H1 (cell line): ENCODE measurements around the gene CAMK2N2. TPM values are rescaled to one million over a fixed set of nuclear protein-coding genes. Genes with fewer than 3 reads are reported as not detected.

ENCODE experiments used
- CTCF ChIA-PET: fragments of 300-600 bp; sonication (Branson Sonifier 250); formaldehyde crosslinking; loops from one replicate; lab custom pipeline; 2021; ENCODE audit not compliant: partially characterized antibody; lab: Charles Lee
- POLR2A ChIA-PET: fragments of 300-600 bp; sonication (Branson Sonifier 250); formaldehyde crosslinking; loops from one replicate; lab custom pipeline; 2021; ENCODE audit warnings: inconsistent platforms; ENCODE audit not compliant: partially characterized antibody; lab: Charles Lee
- DNase-seq, 2 experiments: peaks; one replicate each; pipeline versions ENCODE4 v3.0.0 to v3.0.0-alpha.2; 2010 to 2022; ENCODE audit warnings: low spot score in 2 of 2, low read depth in 1 of 2, mixed read lengths in 1 of 2
- FAIRE-seq: peaks from 2 replicates; lab custom pipeline; 2011; peaks lifted over from hg19 to GRCh38; lab: Jason Lieb, UNC
- H2AFZ ChIP-seq: 2 replicates; pipeline ENCODE4 v1.8.1; 2012; ENCODE audit warnings: low read length, inconsistent platforms
- H2AK5ac ChIP-seq: 2 replicates; pipeline ENCODE4 v1.6.1; 2013; ENCODE audit warnings: low read depth, low read length
- H2BK120ac ChIP-seq: replicated peaks from 2 replicates; pipeline ENCODE3; 2013; ENCODE audit warnings: low read depth, low read length, inconsistent platforms
- H2BK12ac ChIP-seq: 2 replicates; pipeline ENCODE4 v1.6.1; 2013; ENCODE audit warnings: low read depth, low read length
- H2BK15ac ChIP-seq: 2 replicates; pipeline ENCODE4 v1.6.1; 2013; ENCODE audit warnings: low read length
- H2BK20ac ChIP-seq: 2 replicates; pipeline ENCODE4 v1.6.1; 2013; ENCODE audit warnings: low read length
- H2BK5ac ChIP-seq: 2 replicates; pipeline ENCODE4 v1.6.1; 2013; ENCODE audit warnings: low read depth, low read length
- H3K14ac ChIP-seq: 2 replicates; pipeline ENCODE4 v1.6.1; 2013; ENCODE audit warnings: inconsistent platforms; ENCODE audit not compliant: insufficient read length
- H3K18ac ChIP-seq: 2 replicates; pipeline ENCODE4 v1.6.1; 2013; ENCODE audit warnings: low read length; ENCODE audit errors: extremely low read depth
- H3K23ac ChIP-seq: 2 replicates; pipeline ENCODE4 v1.6.1; 2013; ENCODE audit warnings: inconsistent platforms; ENCODE audit not compliant: insufficient read length
- H3K23me2 ChIP-seq: 2 replicates; pipeline ENCODE4 v1.6.1; 2013; ENCODE audit warnings: low read depth, low read length
- H3K27ac ChIP-seq: 2 replicates; pipeline ENCODE4 v1.6.1; 2011; ENCODE audit warnings: low read depth, low read length, inconsistent platforms
- H3K27me3 ChIP-seq, 4 experiments: replicated peaks in 1 of 4; 1 replicate in 1 of 4; 2 replicates in 3 of 4; pipeline versions ENCODE4 v1.6.1 to v1.8.1; 2011 to 2013; ENCODE audit warnings: low read length in 3 of 4, mild to moderate bottlenecking in 3 of 4, inconsistent platforms in 2 of 4, mixed read lengths in 2 of 4, moderate library complexity in 1 of 4; ENCODE audit not compliant: control insufficient read depth in 3 of 4, insufficient read depth in 3 of 4; ENCODE audit errors: extremely low read depth in 1 of 4
- H3K36me3 ChIP-seq, 4 experiments: 2 replicates each; pipeline versions ENCODE4 v1.6.1 to v1.8.1; 2011 to 2013; ENCODE audit warnings: mild to moderate bottlenecking in 4 of 4, low read length in 3 of 4, moderate library complexity in 2 of 4, control low read depth in 1 of 4, inconsistent platforms in 1 of 4; ENCODE audit not compliant: insufficient read depth in 4 of 4, control insufficient read depth in 2 of 4
- H3K4ac ChIP-seq: replicated peaks from 2 replicates; pipeline ENCODE3; 2013; ENCODE audit warnings: low read length, low read depth, mixed read lengths, inconsistent platforms; ENCODE audit not compliant: insufficient read length
- H3K4me1 ChIP-seq, 4 experiments: replicated peaks in 1 of 4; 1 replicate in 1 of 4; 2 replicates in 3 of 4; pipeline versions ENCODE4 v1.6.1 to v1.8.1; 2011 to 2013; ENCODE audit warnings: low read length in 3 of 4, inconsistent platforms in 2 of 4, mixed read lengths in 1 of 4; ENCODE audit not compliant: insufficient read depth in 4 of 4, control insufficient read depth in 3 of 4
- H3K4me2 ChIP-seq, 2 experiments: 2 replicates each; pipeline versions ENCODE4 v1.6.1 to v1.8.1; 2011 to 2013; ENCODE audit warnings: low read depth in 2 of 2, low read length in 2 of 2, control low read depth in 1 of 2, inconsistent platforms in 1 of 2, mild to moderate bottlenecking in 1 of 2; ENCODE audit not compliant: insufficient read depth in 1 of 2
- H3K4me3 ChIP-seq, 4 experiments: fragments of 200-600, 300-600 bp in 1 of 4; sonication (generic), shearing (Covaris generic), sonication (Bioruptor Twin) in 1 of 4; 2 replicates each; pipeline versions ENCODE4 v1.5.1 to v1.8.1; 2011 to 2016; ENCODE audit warnings: low read length in 4 of 4, low read depth in 3 of 4, control low read depth in 2 of 4, inconsistent platforms in 2 of 4, mild to moderate bottlenecking in 2 of 4, mixed read lengths in 1 of 4, moderate library complexity in 1 of 4; ENCODE audit not compliant: insufficient read depth in 2 of 4; ENCODE audit errors: extremely low read depth in 1 of 4
- H3K56ac ChIP-seq: replicated peaks from 2 replicates; pipeline ENCODE3; 2013; ENCODE audit warnings: low read depth, mild to moderate bottlenecking, mixed read lengths, low read length, inconsistent platforms; ENCODE audit not compliant: insufficient read length
- H3K79me1 ChIP-seq: 2 replicates; pipeline ENCODE4 v1.6.1; 2013; ENCODE audit warnings: low read depth, low read length, control low read depth
- H3K79me2 ChIP-seq, 2 experiments: 2 replicates each; pipeline versions ENCODE4 v1.6.1 to v1.8.1; 2012 to 2013; ENCODE audit warnings: low read length in 2 of 2, mild to moderate bottlenecking in 2 of 2, inconsistent platforms in 1 of 2; ENCODE audit not compliant: insufficient read depth in 2 of 2, control insufficient read depth in 1 of 2
- H3K9ac ChIP-seq, 4 experiments: replicated peaks in 1 of 4; 1 replicate in 1 of 4; 2 replicates in 3 of 4; pipeline versions ENCODE4 v1.6.1 to v1.8.1; 2011 to 2013; ENCODE audit warnings: low read depth in 3 of 4, low read length in 3 of 4, control low read depth in 2 of 4, mild to moderate bottlenecking in 2 of 4, moderate library complexity in 2 of 4, inconsistent platforms in 1 of 4; ENCODE audit errors: extremely low read depth in 1 of 4
- H3K9me3 ChIP-seq, 2 experiments: 2 replicates each; pipeline versions ENCODE4 v1.6.1 to v1.8.1; 2012 to 2013; ENCODE audit warnings: mild to moderate bottlenecking in 2 of 2, moderate library complexity in 2 of 2, control low read depth in 1 of 2, inconsistent platforms in 1 of 2, low read depth in 1 of 2, low read length in 1 of 2, mixed read lengths in 1 of 2; ENCODE audit not compliant: insufficient read depth in 2 of 2
- H4K20me1 ChIP-seq, 2 experiments: replicated peaks in 1 of 2; 2 replicates each; pipeline versions ENCODE3 to v1.8.1; 2011 to 2013; ENCODE audit warnings: inconsistent platforms in 2 of 2, low read length in 2 of 2, mild to moderate bottlenecking in 1 of 2; ENCODE audit not compliant: insufficient read depth in 2 of 2, control insufficient read depth in 1 of 2
- H4K5ac ChIP-seq: 2 replicates; pipeline ENCODE4 v1.6.1; 2013; ENCODE audit warnings: low read length, low read depth, mixed read lengths, inconsistent platforms; ENCODE audit not compliant: insufficient read length
- H4K8ac ChIP-seq: 2 replicates; pipeline ENCODE4 v1.8.0; 2013; ENCODE audit warnings: mild to moderate bottlenecking, moderate library complexity, low read length, inconsistent platforms; ENCODE audit not compliant: insufficient read depth; ENCODE audit errors: extremely low read depth
- H4K91ac ChIP-seq: replicated peaks from 2 replicates; pipeline ENCODE3; 2013; ENCODE audit warnings: low read length, mixed read lengths, inconsistent platforms; ENCODE audit not compliant: insufficient read length
- ASH2L ChIP-seq: fragments of 200-600, 300-600 bp; sonication (generic); IDR thresholded peaks from one replicate; pipeline ENCODE4 v1.7.1; 2017; ENCODE audit warnings: low read length
- CTBP2 ChIP-seq: IDR thresholded peaks from 2 replicates; pipeline ENCODE4 v1.7.0; 2011; ENCODE audit warnings: borderline replicate concordance, mild to moderate bottlenecking, moderate library complexity, mixed read lengths, low read length; ENCODE audit not compliant: insufficient read depth, insufficient read length
- EZH2 ChIP-seq: fragments of 200-600 bp; sonication (generic); IDR thresholded peaks from 2 replicates; pipeline ENCODE4 v1.7.1; 2012; ENCODE audit warnings: low read depth, mild to moderate bottlenecking, moderate library complexity, low read length, inconsistent platforms; ENCODE audit not compliant: severe bottlenecking
- GTF2F1 ChIP-seq: IDR thresholded peaks from 2 replicates; pipeline ENCODE4 v1.6.1; 2012; ENCODE audit warnings: low read depth, low read length, improper control_type of control experiment, borderline replicate concordance
- HDAC6 ChIP-seq: IDR thresholded peaks from one replicate; pipeline ENCODE4 v1.7.1; 2012; ENCODE audit warnings: low read depth, mild to moderate bottlenecking, inconsistent platforms, low read length, moderate library complexity
- KDM4A ChIP-seq: IDR thresholded peaks from one replicate; pipeline ENCODE4 v1.7.1; 2012; ENCODE audit warnings: low read depth, mild to moderate bottlenecking, moderate library complexity, low read length, inconsistent platforms; ENCODE audit not compliant: severe bottlenecking
- PHF8 ChIP-seq: fragments of 200-600 bp; sonication (generic); conservative IDR thresholded peaks from 2 replicates; pipeline ENCODE4 v1.7.1; 2012; ENCODE audit warnings: low read depth, mild to moderate bottlenecking, inconsistent platforms, low read length, moderate library complexity
- RNF2 ChIP-seq: fragments of 200-900, 300-1000 bp; sonication (generic); IDR thresholded peaks from 2 replicates; pipeline ENCODE4 v1.7.1; 2016; ENCODE audit warnings: borderline replicate concordance, low read depth, mild to moderate bottlenecking, antibody characterized with exemption, low read length; ENCODE audit not compliant: poor library complexity, severe bottlenecking; ENCODE audit errors: missing control alignments
- SP2 ChIP-seq: IDR thresholded peaks from 2 replicates; pipeline ENCODE4 v1.6.1; 2012; ENCODE audit warnings: mild to moderate bottlenecking, low read length, inconsistent platforms
- SUZ12 ChIP-seq: fragments of 200-600 bp; sonication (generic); IDR thresholded peaks from 2 replicates; pipeline ENCODE4 v1.6.1; 2012; ENCODE audit warnings: mild to moderate bottlenecking, inconsistent platforms, low read length, moderate library complexity, mixed read lengths
- TAF1 ChIP-seq: IDR thresholded peaks from 2 replicates; pipeline ENCODE4 v1.6.1; 2011; ENCODE audit warnings: mild to moderate bottlenecking, low read depth, low read length
- whole genome bisulfite sequencing, 2 experiments: shearing (Covaris generic) in 1 of 2; methylation state at CpG; one replicate each; pipeline versions ENCODE4 v1.1.6 to v1.1.7; 2013 to 2015; ENCODE audit warnings: low lambda C conversion rate in 2 of 2, mixed read lengths in 2 of 2, inconsistent platforms in 1 of 2, low coverage in 1 of 2, missing lambda C conversion rate in 1 of 2; ENCODE audit not compliant: insufficient replicate concordance in 2 of 2, insufficient coverage in 1 of 2, insufficient read length in 1 of 2; ENCODE audit errors: extremely low coverage in 1 of 2, missing lambda C conversion rate in 1 of 2; 5-methylcytosine and 5-hydroxymethylcytosine counted together
- polyA plus RNA-seq, 7 experiments: library from polyadenylated mRNA; depleted of rRNA in 3 of 7; stranded (reverse) in 5 of 7; unstranded in 2 of 7; fragments of >200 nt in 5 of 7; fragments of 200-250 nt in 2 of 7; gene quantifications; 1 replicate in 5 of 7; 2 replicates in 1 of 7; 4 replicates in 1 of 7; pipeline versions ENCODE4 v1.2.1 to v1.2.3, GENCODE V29; 2011 to 2013; ENCODE audit warnings: missing spikeins in 2 of 7, mixed read lengths in 2 of 7
- total RNA-seq: library from RNA; stranded (reverse); fragmentation: NEBNext Ultra II Directional; extraction: Animal tissue kit (Norgen Biotek cat#: 25700); gene quantifications from 2 replicates; pipeline ENCODE4 v1.2.1, GENCODE V29; 2021

Gene CAMK2N2
- total and polyA plus RNA-seq, 2 of the 8 experiments (the other 6 are each of a cell fraction or from before 2014, with no cell fraction given), result 4.0 to 17.7 TPM

DNA sequence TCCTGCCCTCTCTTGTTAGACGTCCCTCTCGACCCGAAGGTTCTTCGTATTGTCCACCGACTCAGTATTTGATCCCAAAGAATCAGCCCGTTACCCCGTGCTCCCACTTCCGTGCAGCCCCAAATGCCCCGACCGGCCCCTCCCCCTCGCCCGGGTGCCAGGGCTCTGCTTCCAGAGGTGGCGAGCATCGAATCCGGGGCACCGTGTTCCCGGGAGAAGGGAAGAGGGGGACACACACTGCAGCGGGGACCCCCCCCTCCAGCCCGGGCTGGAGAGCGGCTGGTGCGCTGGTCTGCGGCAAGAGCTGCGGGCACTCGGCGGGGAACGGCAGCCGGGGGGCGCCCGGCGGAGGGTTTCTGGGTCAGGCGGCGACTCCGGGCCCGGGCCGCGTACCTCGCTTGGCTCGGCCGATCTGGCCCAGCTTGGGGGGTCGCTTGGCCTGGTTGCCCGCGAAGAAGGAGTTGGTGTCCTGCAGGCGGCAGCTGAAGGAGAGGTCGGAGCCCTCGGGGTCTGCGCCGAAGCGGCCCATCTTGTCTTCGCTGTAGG is 556 bp downstream of the CAMK2N2 start:
- Histone ChIP-seq H4K8ac (peak overlapping the region; percentile 38; the same call in 1 of the 2 replicates), H3K4ac (no peak overlapping the region), H3K79me1 (no peaks in the 10 kb centered on the region), H3K36me3 (no peaks in the 10 kb centered on the region), H2BK15ac (no peak overlapping the region), H3K4me3 (peak overlapping the region; percentile 36 to 84 (median 58)), H2BK120ac (no peak overlapping the region), H2AK5ac (no peak overlapping the region), H2BK20ac (no peak overlapping the region), H2BK5ac (no peak overlapping the region), H3K4me2 (peak overlapping the region; percentile 89 to 97), H3K23ac (no peak overlapping the region), H3K9ac (peak overlapping the region in 2 of 4 experiments; percentile 37 to 62; a peak in 4 of 7 replicates), H3K23me2 (peaks cover 22% of the 10 kb centered on the region), H2AFZ (no peak overlapping the region; the same call in 1 of the 2 replicates), H3K4me1 (peaks cover 0 to 17% (median 8%) of the 10 kb centered on the region in 4 experiments; a peak in 4 of 7 replicates), H3K14ac (no peak overlapping the region), H3K9me3 (no peaks in the 10 kb centered on the region), H4K91ac (no peak overlapping the region), H4K5ac (no peak overlapping the region), H3K27ac (no peak overlapping the region), H3K56ac (no peak overlapping the region), H3K79me2 (no peaks in the 10 kb centered on the region), H2BK12ac (no peak overlapping the region), H4K20me1 (peaks cover 13 to 19% of the 10 kb centered on the region in 2 experiments), H3K27me3 (peaks cover 7 to 50% (median 38%) of the 10 kb centered on the region in 4 experiments), H3K18ac (no peak overlapping the region; the same call in 1 of the 2 replicates)
- 1% methylated on average over 37 of the region's 49 CpGs; no CpG with 5 or more reads in 1 of the 2 experiments for WGBS, 2 experiments
- TF ChIP-seq RNF2 (peak; percentile 39), PHF8 (0 out of 2 replicates have a peak, but pooled peaks have one; percentile 31), TAF1 (no peak), KDM4A (peak; percentile 47), SUZ12 (peak; percentile 41), CTBP2 (no peak), HDAC6 (no peak), GTF2F1 (no peak), EZH2 (peak; percentile 67), ASH2L (peak; percentile 37), SP2 (no peak)
- peak in 1 of 2 experiments; percentile 79 for DNase-seq
- CTCF ChIA-PET, result interaction anchor here (0.7 to 14.0 kb wide), 8 partner anchors 11 to 356 kb away, joined by 3 to 136 read pairs (median 4); partner anchors contain the start of genes EEF1AKMT4 and VWA5B2
- FAIRE-seq, result no peak
- POLR2A ChIA-PET, result interaction anchor here (0.6 to 3.1 kb wide), 13 partner anchors 11 to 126 kb away, joined by 3 to 9 read pairs (median 6); partner anchors contain the start of genes ABCF3, ALG3, ECE2 and EEF1AKMT4
